ENCODE data around the gene MNX1. TPM values are rescaled to one million over a fixed set of nuclear protein-coding genes. Genes with fewer than 3 reads are reported as not detected.

MNX1 gene
- total RNA-seq, 1 donor from 2014 or later: not detected

DNA sequence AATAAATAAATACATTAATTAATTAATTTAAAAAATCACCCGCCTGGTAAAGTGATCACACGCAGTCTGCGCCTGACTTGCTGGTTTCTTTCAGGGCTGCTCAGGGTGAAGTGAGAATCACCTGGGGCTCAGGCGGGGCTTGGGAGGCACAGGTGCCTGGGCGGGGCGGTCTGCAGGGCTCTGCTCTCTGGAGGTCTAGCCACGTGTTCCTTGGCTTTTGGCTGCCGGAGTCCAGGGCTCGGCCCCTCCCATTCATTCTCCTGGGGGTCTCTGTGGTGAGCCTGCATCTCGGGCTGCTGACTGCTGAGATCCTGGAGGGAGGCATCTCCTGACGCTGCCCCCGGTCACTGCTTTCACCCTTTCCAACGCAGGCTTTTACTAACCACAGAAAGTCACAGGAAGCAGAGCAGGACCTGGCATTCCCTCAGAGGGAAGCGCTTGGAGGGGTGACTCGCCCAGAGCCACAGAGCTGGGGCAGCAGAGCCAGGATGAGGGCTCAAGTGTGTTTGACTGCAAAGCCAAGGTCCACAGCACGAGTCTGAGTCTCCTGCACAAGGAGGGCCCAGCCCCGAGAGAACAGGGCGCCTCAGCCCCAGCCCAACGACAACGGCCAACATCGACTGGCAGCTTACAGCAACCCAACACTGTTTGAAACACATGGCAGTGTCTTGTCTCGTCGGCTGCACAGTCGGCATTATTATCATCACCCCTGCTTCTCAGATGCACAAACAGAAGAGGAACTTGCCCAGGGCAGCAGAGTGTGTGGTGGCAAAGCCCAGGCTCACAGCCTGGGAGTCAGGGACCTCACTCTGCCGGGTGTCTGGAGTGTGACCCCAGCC, 22.4 kb upstream of the MNX1 start:
- no peaks in the 10 kb centered on the region for H3K36me3 Mint-ChIP-seq
- H3K36me3 ChIP-seq: no peaks in the 10 kb centered on the region
- H3K9ac ChIP-seq: no peak overlapping the region
- H3K4me2 ChIP-seq: no peak overlapping the region
- H3K4me1 Mint-ChIP-seq: no peaks in the 10 kb centered on the region
- H3K27ac Mint-ChIP-seq: no peak overlapping the region
- TF ChIP-seq EZH2 (IDR thresholded peaks at IDR 0.05): no peak
- no peak for TF ChIP-seq EZH2phosphoT487 (IDR thresholded peaks at IDR 0.05)
- TF ChIP-seq, protein P1, sequence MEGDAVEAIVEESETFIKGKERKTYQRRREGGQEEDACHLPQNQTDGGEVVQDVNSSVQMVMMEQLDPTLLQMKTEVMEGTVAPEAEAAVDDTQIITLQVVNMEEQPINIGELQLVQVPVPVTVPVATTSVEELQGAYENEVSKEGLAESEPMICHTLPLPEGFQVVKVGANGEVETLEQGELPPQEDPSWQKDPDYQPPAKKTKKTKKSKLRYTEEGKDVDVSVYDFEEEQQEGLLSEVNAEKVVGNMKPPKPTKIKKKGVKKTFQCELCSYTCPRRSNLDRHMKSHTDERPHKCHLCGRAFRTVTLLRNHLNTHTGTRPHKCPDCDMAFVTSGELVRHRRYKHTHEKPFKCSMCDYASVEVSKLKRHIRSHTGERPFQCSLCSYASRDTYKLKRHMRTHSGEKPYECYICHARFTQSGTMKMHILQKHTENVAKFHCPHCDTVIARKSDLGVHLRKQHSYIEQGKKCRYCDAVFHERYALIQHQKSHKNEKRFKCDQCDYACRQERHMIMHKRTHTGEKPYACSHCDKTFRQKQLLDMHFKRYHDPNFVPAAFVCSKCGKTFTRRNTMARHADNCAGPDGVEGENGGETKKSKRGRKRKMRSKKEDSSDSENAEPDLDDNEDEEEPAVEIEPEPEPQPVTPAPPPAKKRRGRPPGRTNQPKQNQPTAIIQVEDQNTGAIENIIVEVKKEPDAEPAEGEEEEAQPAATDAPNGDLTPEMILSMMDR (IDR thresholded peaks at IDR 0.05): no peak
- no peaks in the 10 kb centered on the region for H3K79me2 ChIP-seq (ENCODE audit: low read depth)
- no peak overlapping the region for H3K27ac ChIP-seq
- no peak overlapping the region for H2AFZ ChIP-seq (replicated peaks)
- H3K27me3 Mint-ChIP-seq (ENCODE audit: insufficient read depth, low read depth): peaks cover 33% of the 10 kb centered on the region
- no peak for DNase-seq (ENCODE audit: low spot score)
- H3F3A ChIP-seq (ENCODE audit: low read depth): no peaks in the 10 kb centered on the region
- peaks cover 82% of the 10 kb centered on the region for H3K27me3 ChIP-seq
- no peak overlapping the region for H3K4me3 ChIP-seq
- H4K20me1 ChIP-seq (ENCODE audit: low read depth): no peaks in the 10 kb centered on the region
- H3K4me1 ChIP-seq: no peaks in the 10 kb centered on the region
- H3K4me3 Mint-ChIP-seq: no peak overlapping the region
- peaks cover 12% of the 10 kb centered on the region for H3K9me3 Mint-ChIP-seq
- no peaks in the 10 kb centered on the region for H3K9me3 ChIP-seq (ENCODE audit: low read depth)

DNA sequence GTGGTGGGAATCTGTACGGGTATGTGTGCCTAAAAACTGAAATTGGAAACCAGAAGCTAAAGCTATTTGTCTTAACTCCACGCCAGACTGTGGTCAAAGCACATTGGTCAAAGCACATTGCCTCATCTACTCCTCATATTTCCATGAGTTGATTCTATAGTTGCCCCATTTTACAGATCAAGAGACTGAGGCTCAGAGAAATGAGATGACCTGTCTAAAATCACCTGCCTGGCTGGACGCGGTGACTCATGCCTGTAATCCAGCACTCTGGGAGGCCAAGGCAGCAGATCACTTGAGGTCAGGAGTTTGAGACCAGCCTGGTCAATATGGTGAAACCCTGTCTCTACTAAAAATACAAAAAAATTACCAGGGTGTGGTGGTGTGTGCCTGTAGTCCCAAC, 21.7 kb upstream of the MNX1 start:
- DNase-seq (ENCODE audit: low spot score): no peak
- Histone ChIP-seq H3K79me2 (ENCODE audit: low read depth) (no peaks in the 10 kb centered on the region), H3K27me3 (peaks cover 84% of the 10 kb centered on the region), H2AFZ (replicated peaks) (no peak overlapping the region), H3K4me3 (no peak overlapping the region), H3K4me2 (no peak overlapping the region), H3K36me3 (no peaks in the 10 kb centered on the region), H3K9me3 (ENCODE audit: low read depth) (no peaks in the 10 kb centered on the region), H3K27ac (no peak overlapping the region), H3K4me1 (no peaks in the 10 kb centered on the region), H4K20me1 (ENCODE audit: low read depth) (no peaks in the 10 kb centered on the region), H3K9ac (no peak overlapping the region), H3F3A (ENCODE audit: low read depth) (no peaks in the 10 kb centered on the region)
- H3K4me3 Mint-ChIP-seq: no peak overlapping the region
- TF ChIP-seq EZH2 (IDR thresholded peaks at IDR 0.05) (no peak), EZH2phosphoT487 (IDR thresholded peaks at IDR 0.05) (no peak)
- TF ChIP-seq, protein P1 (IDR thresholded peaks at IDR 0.05): no peak
- no peak overlapping the region for H3K27ac Mint-ChIP-seq
- peaks cover 12% of the 10 kb centered on the region for H3K9me3 Mint-ChIP-seq
- no peaks in the 10 kb centered on the region for H3K36me3 Mint-ChIP-seq
- no peaks in the 10 kb centered on the region for H3K4me1 Mint-ChIP-seq
- peaks cover 40% of the 10 kb centered on the region for H3K27me3 Mint-ChIP-seq (ENCODE audit: insufficient read depth, low read depth)

DNA sequence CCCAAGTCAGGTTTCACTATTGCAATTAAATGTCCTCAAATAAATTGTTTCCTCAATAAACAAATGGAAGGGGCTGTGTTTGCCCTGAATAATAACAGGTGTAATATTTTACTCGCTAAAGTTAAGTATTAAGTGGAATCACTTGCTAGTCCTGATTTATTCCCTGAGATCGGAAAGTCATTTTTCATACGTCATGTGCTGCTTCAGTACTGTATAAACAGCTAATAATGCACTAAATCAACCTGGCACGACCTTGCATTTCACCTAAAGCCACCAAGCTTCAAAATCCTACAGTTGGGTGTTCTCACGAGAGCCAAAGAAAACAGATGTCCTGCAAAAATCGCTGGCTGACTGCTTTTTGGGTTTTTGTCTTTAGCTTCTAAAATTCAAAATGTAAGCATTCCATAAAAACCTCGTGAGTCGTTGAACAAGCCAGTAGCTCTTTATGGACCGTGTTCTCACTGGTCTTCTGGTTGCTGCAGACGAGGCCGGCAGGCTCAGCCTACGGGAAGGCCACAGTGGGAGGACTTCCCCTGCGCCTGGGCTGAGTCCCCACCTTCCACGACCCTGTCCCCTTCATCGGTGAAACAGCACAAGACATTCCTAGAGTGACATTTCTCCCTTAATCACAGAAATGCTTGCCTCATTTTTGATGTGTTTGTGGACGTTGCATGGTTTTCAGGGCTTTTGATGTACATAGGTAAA, 17.9 kb upstream of the MNX1 start:
- Histone ChIP-seq H4K20me1 (ENCODE audit: low read depth) (peaks cover 19% of the 10 kb centered on the region), H3K27me3 (peaks cover 99% of the 10 kb centered on the region), H2AFZ (replicated peaks) (no peak overlapping the region), H3K4me1 (no peaks in the 10 kb centered on the region), H3K27ac (no peak overlapping the region), H3K4me2 (no peak overlapping the region), H3F3A (ENCODE audit: low read depth) (peaks cover under 1% of the 10 kb centered on the region), H3K36me3 (no peaks in the 10 kb centered on the region), H3K9ac (no peak overlapping the region), H3K79me2 (ENCODE audit: low read depth) (no peaks in the 10 kb centered on the region), H3K4me3 (no peak overlapping the region), H3K9me3 (ENCODE audit: low read depth) (no peaks in the 10 kb centered on the region)
- Mint-ChIP-seq H3K27ac (no peak overlapping the region), H3K4me3 (no peak overlapping the region), H3K9me3 (peaks cover 2% of the 10 kb centered on the region), H3K27me3 (ENCODE audit: insufficient read depth, low read depth) (peaks cover 63% of the 10 kb centered on the region), H3K4me1 (no peaks in the 10 kb centered on the region), H3K36me3 (no peaks in the 10 kb centered on the region)
- no peak for DNase-seq (ENCODE audit: low spot score)
- TF ChIP-seq EZH2phosphoT487 (IDR thresholded peaks at IDR 0.05) (no peak), EZH2 (IDR thresholded peaks at IDR 0.05) (no peak)
- TF ChIP-seq, protein P1 (IDR thresholded peaks at IDR 0.05): no peak
